ENCODE measurements around the gene FADS3.

The FADS3 gene

GRCh38 chr11:61879152-61879551 lies 12.2 kb downstream of the FADS3 start:
- no peak for DNase-seq (ENCODE audit: low read depth)

- DNase-seq (ENCODE audit: low read depth), result no peak
Observed at GRCh38 chr11:61875698-61876097, 15.6 kb downstream of the FADS3 start.

GRCh38 chr11:61874853-61875252 lies 16.5 kb downstream of the FADS3 start:
- DNase-seq (ENCODE audit: low read depth), result no peak

GRCh38 chr11:61874377-61874809 lies 17.0 kb downstream of the FADS3 start:
- DNase-seq (ENCODE audit: low read depth), result no peak

GRCh38 chr11:61873588-61874376 lies 17.6 kb downstream of the FADS3 start:
- no peak for DNase-seq (ENCODE audit: low read depth)

- DNase-seq (ENCODE audit: low read depth), result no peak
Observed at GRCh38 chr11:61872935-61873565, 18.3 kb downstream of the FADS3 start.

GRCh38 chr11:61871158-61871597 lies 20.2 kb downstream of the FADS3 start:
- DNase-seq (ENCODE audit: low read depth), result peak; percentile 88

- DNase-seq (ENCODE audit: low read depth), result peak; percentile 27
Observed at GRCh38 chr11:61870541-61871031, 20.8 kb downstream of the FADS3 start.

GRCh38 chr11:61869708-61870451 lies 21.5 kb downstream of the FADS3 start:
- no peak for DNase-seq (ENCODE audit: low read depth)

- DNase-seq (ENCODE audit: low read depth), result no peak
Observed at GRCh38 chr11:61869429-61869707, 22.0 kb downstream of the FADS3 start.

- no peak for DNase-seq (ENCODE audit: low read depth)
Observed at GRCh38 chr11:61868571-61869428, 22.5 kb downstream of the FADS3 start.

- no peak for DNase-seq (ENCODE audit: low read depth)
Observed at GRCh38 chr11:61866958-61867343, 24.4 kb downstream of the FADS3 start.

- DNase-seq (ENCODE audit: low read depth), result no peak
Observed at GRCh38 chr11:61866231-61866957, 25.0 kb downstream of the FADS3 start.

GRCh38 chr11:61864814-61865775 lies 26.2 kb downstream of the FADS3 start:
- no peak for DNase-seq (ENCODE audit: low read depth)

GRCh38 chr11:61863548-61864081 lies 27.7 kb downstream of the FADS3 start:
- no peak for DNase-seq (ENCODE audit: low read depth)

- DNase-seq (ENCODE audit: low read depth), result no peak
Observed at GRCh38 chr11:61862714-61863547, 28.4 kb downstream of the FADS3 start.

- DNase-seq (ENCODE audit: low read depth), result no peak
Observed at GRCh38 chr11:61861634-61862033, 29.7 kb downstream of the FADS3 start.

GRCh38 chr11:61860054-61860903 lies 31.1 kb downstream of the FADS3 start:
- peak; percentile 52 for DNase-seq (ENCODE audit: low read depth)

Data from EH (cell line).